GM12878 (cell line): ENCODE data around the gene MT1E. TPM values are rescaled to one million over a fixed set of nuclear protein-coding genes. Genes with fewer than 3 reads are reported as not detected.

Experiments
- ATAC-seq: fragments of 200-7000 bp; cut with Tn5 transposase; 3 replicates; pipeline ENCODE4 v1.9.1; 2020; ENCODE audit warnings: mild to moderate bottlenecking, moderate library complexity
- BruUV-seq: library from RNA; stranded (reverse); fragments of 400-500 nt; replicated peaks from 2 replicates; lab custom pipeline; 2021; lab: Mats Ljungman, UMichigan
- CTCF ChIA-PET: fragments of 300-600 bp; sonication (Branson Sonifier 250); formaldehyde crosslinking; extraction: SDS; loops from one replicate; lab custom pipeline; 2021; ENCODE audit warnings: inconsistent platforms; lab: Yijun Ruan, JAX
- POLR2A ChIA-PET: fragments of 350-600 bp; formaldehyde crosslinking; extraction: SDS; loops from one replicate; lab custom pipeline; 2021; ENCODE audit warnings: inconsistent platforms; lab: Charles Lee
- RAD21 ChIA-PET: fragments of 300-600 bp; sonication (Branson Sonifier 250); formaldehyde crosslinking; loops from one replicate; lab custom pipeline; 2023; ENCODE audit warnings: antibody characterized with exemption; ENCODE audit not compliant: unreplicated experiment; lab: Charles Lee
- SMC1A ChIA-PET: fragments of 300-600 bp; sonication (Branson Sonifier 250); formaldehyde crosslinking; loops from one replicate; lab custom pipeline; 2023; ENCODE audit not compliant: unreplicated experiment, uncharacterized antibody; lab: Charles Lee
- DNase-seq: peaks from one replicate; pipeline ENCODE4 v3.0.0-alpha.2; 2011; ENCODE audit warnings: low read depth, low spot score
- FAIRE-seq: peaks from 3 replicates; lab custom pipeline; 2011; peaks lifted over from hg19 to GRCh38; lab: Jason Lieb, UNC
- H2AFZ ChIP-seq: 2 replicates; pipeline ENCODE4 v1.6.0; 2011; ENCODE audit warnings: low read depth, low read length, control low read depth; ENCODE audit not compliant: control insufficient read depth
- H3K27ac ChIP-seq: 2 replicates; pipeline ENCODE4 v1.5.1; 2011; ENCODE audit warnings: control low read depth; ENCODE audit not compliant: control insufficient read depth, insufficient read depth
- H3K27me3 ChIP-seq, 2 experiments: replicated peaks in 1 of 2; 2 replicates each; pipeline versions ENCODE4 v1.6.0 to v1.6.1; 2011; ENCODE audit warnings: low read length in 1 of 2; ENCODE audit not compliant: control insufficient read depth in 2 of 2, insufficient read depth in 2 of 2
- H3K36me3 ChIP-seq, 2 experiments: 2 replicates each; pipeline ENCODE4 v1.5.1; 2011; ENCODE audit warnings: low read length in 1 of 2; ENCODE audit not compliant: control insufficient read depth in 2 of 2, insufficient read depth in 2 of 2
- H3K4me1 ChIP-seq: 2 replicates; pipeline ENCODE4 v1.6.1; 2011; ENCODE audit warnings: mild to moderate bottlenecking, low read length, moderate library complexity, mixed read lengths; ENCODE audit not compliant: control insufficient read depth, insufficient read depth
- H3K4me2 ChIP-seq: 2 replicates; pipeline ENCODE4 v1.6.0; 2011; ENCODE audit warnings: control low read depth; ENCODE audit not compliant: control insufficient read depth, insufficient read depth
- H3K4me3 ChIP-seq: fragments of 200-600 bp; sonication (generic); 2 replicates; pipeline ENCODE4 v1.5.1; 2016
- H3K79me2 ChIP-seq: 2 replicates; pipeline ENCODE4 v1.6.0; 2011; ENCODE audit warnings: low read length; ENCODE audit not compliant: control insufficient read depth, insufficient read depth
- H3K9ac ChIP-seq: 2 replicates; pipeline ENCODE4 v1.8.0; 2011; ENCODE audit warnings: low read length, control low read depth, mixed read lengths; ENCODE audit not compliant: control insufficient read depth, insufficient read depth
- H3K9me3 ChIP-seq: replicated peaks from 3 replicates; pipeline ENCODE4 v1.5.1; 2011; ENCODE audit warnings: mild to moderate bottlenecking, low read length; ENCODE audit not compliant: control insufficient read depth, insufficient read depth
- H4K20me1 ChIP-seq: 2 replicates; pipeline ENCODE4 v1.6.0; 2011; ENCODE audit not compliant: control insufficient read depth, insufficient read depth
- CBX3 ChIP-seq: fragments of 200-600 bp; sonication (generic); IDR thresholded peaks from 2 replicates; pipeline ENCODE4 v1.6.1; 2016; ENCODE audit warnings: low read depth, borderline replicate concordance
- CHD1 ChIP-seq: IDR thresholded peaks from 2 replicates; pipeline ENCODE4 v1.6.1; 2012; ENCODE audit warnings: low read depth, low read length, improper control_type of control experiment
- GABPA ChIP-seq: IDR thresholded peaks from 2 replicates; pipeline ENCODE4 v1.6.1; 2014; ENCODE audit warnings: antibody characterized with exemption, low read depth, mild to moderate bottlenecking, inconsistent platforms
- IKZF2 ChIP-seq, 2 experiments: fragments of 450-650 bp; IDR thresholded peaks; 2 replicates each; pipeline ENCODE4 v1.6.1; 2017; ENCODE audit warnings: mild to moderate bottlenecking in 2 of 2, moderate library complexity in 2 of 2
- KLF5 ChIP-seq: fragments of 450-650 bp; IDR thresholded peaks from 2 replicates; pipeline ENCODE4 v1.6.1; 2014; ENCODE audit warnings: mild to moderate bottlenecking; ENCODE audit not compliant: partially characterized antibody
- MTA2 ChIP-seq: fragments of 450-650 bp; IDR thresholded peaks from 2 replicates; pipeline ENCODE4 v1.6.1; 2016; ENCODE audit warnings: low read depth, mild to moderate bottlenecking, moderate library complexity
- MXI1 ChIP-seq: fragments of 150-350 bp; IDR thresholded peaks from 2 replicates; pipeline ENCODE4 v1.6.1; 2011; ENCODE audit warnings: low read depth, mild to moderate bottlenecking, inconsistent platforms, low read length, improper control_type of control experiment
- NR2F1 ChIP-seq: fragments of 450-650 bp; conservative IDR thresholded peaks from 2 replicates; pipeline ENCODE4 v1.6.1; 2017; ENCODE audit warnings: mild to moderate bottlenecking
- RB1 ChIP-seq: fragments of 450-650 bp; formaldehyde crosslinking; IDR thresholded peaks from 2 replicates; pipeline ENCODE4 v1.6.1; 2017; ENCODE audit warnings: mild to moderate bottlenecking, borderline replicate concordance
- RBBP5 ChIP-seq: fragments of 200-600 bp; sonication (generic); conservative IDR thresholded peaks from 2 replicates; pipeline ENCODE4 v1.6.1; 2016
- RFX5 ChIP-seq: IDR thresholded peaks from 2 replicates; pipeline ENCODE4 v1.6.1; 2011; ENCODE audit warnings: low read depth, low read length, improper control_type of control experiment
- SIX5 ChIP-seq: IDR thresholded peaks from 2 replicates; pipeline ENCODE4 v1.6.1; 2011; ENCODE audit warnings: mild to moderate bottlenecking, low read depth, low read length, moderate library complexity; ENCODE audit not compliant: severe bottlenecking
- SMAD5 ChIP-seq: IDR thresholded peaks from 2 replicates; pipeline ENCODE4 v1.6.1; 2016; ENCODE audit warnings: antibody characterized with exemption, low read depth
- TCF7 ChIP-seq: IDR thresholded peaks from 2 replicates; pipeline ENCODE4 v1.6.1; 2014; ENCODE audit warnings: antibody characterized with exemption, borderline replicate concordance
- YBX1 ChIP-seq: fragments of 450-650 bp; IDR thresholded peaks from 2 replicates; pipeline ENCODE4 v1.6.1; 2016; ENCODE audit warnings: antibody characterized with exemption
- ZNF687 ChIP-seq: fragments of 450-650 bp; IDR thresholded peaks from 2 replicates; pipeline ENCODE4 v1.6.1; 2017; ENCODE audit warnings: mild to moderate bottlenecking, moderate library complexity
- WGBS: methylation state at CpG from one replicate; pipeline ENCODE4 v1.1.6; 2016; ENCODE audit warnings: low lambda C conversion rate; ENCODE audit not compliant: insufficient replicate concordance, insufficient coverage; ENCODE audit errors: missing lambda C conversion rate; 5-methylcytosine and 5-hydroxymethylcytosine counted together
- in situ Hi-C: fragments of 300-500 bp; cut with MboI; formaldehyde crosslinking; loops from 9 replicates; pipeline ENCODE4 v1.14.3; 2018; ENCODE audit warnings: mixed read lengths
- intact Hi-C: fragments of 100-400 bp; cut with micrococcal nuclease; formaldehyde crosslinking; loops from one replicate; pipeline ENCODE4 v1.14.2; 2022; ENCODE audit not compliant: unreplicated experiment
- polyA plus RNA-seq, 11 experiments: library from polyadenylated mRNA; depleted of rRNA in 4 of 11; unstranded in 6 of 11; stranded (reverse) in 5 of 11; fragments of >200 nt; fragmentation: Nextera tagmentation in 4 of 11; fragmentation: Illumina TruSeq in 1 of 11; extraction: Ambion mirVana in 4 of 11; extraction: Trizol in 1 of 11; gene quantifications; 1 replicate in 1 of 11; 2 replicates in 10 of 11; pipeline versions ENCODE4 v1.2.1 to v1.2.3, GENCODE V29; 2011 to 2016; ENCODE audit warnings: inconsistent platforms in 2 of 11, missing spikeins in 2 of 11, low read depth in 1 of 11
- total RNA-seq, 4 experiments: library from RNA; depleted of rRNA in 3 of 4; stranded (reverse); fragments of >200 nt in 3 of 4; fragmentation: Illumina TruSeq in 1 of 4; extraction: Trizol in 1 of 4; gene quantifications; 2 replicates each; pipeline versions ENCODE4 v1.2.1 to v1.2.3, GENCODE V29; 2013 to 2021
- TF ChIP-seq, protein P1 (sequence below): fragments of 450-650 bp; IDR thresholded peaks from 2 replicates; pipeline ENCODE4 v1.6.1; 2017; ENCODE audit warnings: low read depth, mild to moderate bottlenecking, moderate library complexity
- TF ChIP-seq, protein P2 (sequence below): IDR thresholded peaks from 2 replicates; pipeline ENCODE4 v1.6.1; 2012; ENCODE audit warnings: low read depth, low read length, improper control_type of control experiment

The MT1E gene
- total and polyA plus RNA-seq, 10 of the 15 experiments (the other 5 are each of a cell fraction or from before 2014, with no cell fraction given), result 5.8 to 22.3 (median 16.5) TPM

DNA sequence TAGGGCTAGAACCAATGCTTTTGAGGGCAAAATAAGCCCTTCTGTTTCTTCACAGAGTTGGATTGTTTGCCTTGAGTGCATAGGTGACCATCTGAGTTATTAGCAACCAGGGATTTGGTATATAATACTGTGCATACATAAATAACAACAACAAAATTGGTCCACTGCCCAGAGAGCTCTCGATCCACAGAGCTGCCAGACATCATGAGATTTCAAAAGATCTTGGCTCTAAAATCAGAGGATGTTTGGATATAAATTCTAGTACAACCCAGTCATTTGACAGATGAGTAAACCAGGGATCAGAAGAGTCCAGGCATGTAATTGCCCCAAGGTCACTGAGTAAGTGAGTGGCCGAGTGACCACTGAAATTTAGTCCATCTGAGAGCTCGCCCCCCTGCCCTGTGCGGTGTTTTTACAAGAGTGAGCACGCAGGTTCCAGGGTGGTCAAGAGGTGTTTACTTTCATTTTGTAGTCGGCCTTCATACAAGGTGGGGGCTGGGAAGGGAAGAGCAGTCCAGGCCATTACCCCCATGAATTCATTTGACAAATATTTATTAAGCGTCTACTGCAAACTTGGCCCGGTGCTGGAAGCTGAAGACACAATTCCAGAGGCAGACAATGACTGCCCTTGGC is 19.0 kb upstream of the MT1E start:
- no peak overlapping the region for H3K4me2 ChIP-seq
- no peak overlapping the region for H3K9ac ChIP-seq
- SMC1A ChIA-PET, result interaction anchor here (0.6 to 1.4 kb wide), 3 partner anchors 17 to 96 kb away, joined by 3 to 5 read pairs (median 3); partner anchors contain the start of gene MT3
- H4K20me1 ChIP-seq, result no peaks in the 10 kb centered on the region
- H3K27ac ChIP-seq, result no peak overlapping the region
- H3K27me3 ChIP-seq, result no peaks in the 10 kb centered on the region; a peak in 2 of 4 replicates
- H3K36me3 ChIP-seq, result no peaks in the 10 kb centered on the region
- no peaks in the 10 kb centered on the region for H3K9me3 ChIP-seq
- WGBS, result 87% methylated on average over 8 of the region's 8 CpGs
- no peaks in the 10 kb centered on the region for H3K79me2 ChIP-seq
- TF ChIP-seq, protein P1, sequence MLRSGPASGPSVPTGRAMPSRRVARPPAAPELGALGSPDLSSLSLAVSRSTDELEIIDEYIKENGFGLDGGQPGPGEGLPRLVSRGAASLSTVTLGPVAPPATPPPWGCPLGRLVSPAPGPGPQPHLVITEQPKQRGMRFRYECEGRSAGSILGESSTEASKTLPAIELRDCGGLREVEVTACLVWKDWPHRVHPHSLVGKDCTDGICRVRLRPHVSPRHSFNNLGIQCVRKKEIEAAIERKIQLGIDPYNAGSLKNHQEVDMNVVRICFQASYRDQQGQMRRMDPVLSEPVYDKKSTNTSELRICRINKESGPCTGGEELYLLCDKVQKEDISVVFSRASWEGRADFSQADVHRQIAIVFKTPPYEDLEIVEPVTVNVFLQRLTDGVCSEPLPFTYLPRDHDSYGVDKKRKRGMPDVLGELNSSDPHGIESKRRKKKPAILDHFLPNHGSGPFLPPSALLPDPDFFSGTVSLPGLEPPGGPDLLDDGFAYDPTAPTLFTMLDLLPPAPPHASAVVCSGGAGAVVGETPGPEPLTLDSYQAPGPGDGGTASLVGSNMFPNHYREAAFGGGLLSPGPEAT, result no peak
- no peak for TF ChIP-seq RFX5
- no peak for TF ChIP-seq YBX1
- TF ChIP-seq SMAD5, result no peak
- TF ChIP-seq, protein P2, sequence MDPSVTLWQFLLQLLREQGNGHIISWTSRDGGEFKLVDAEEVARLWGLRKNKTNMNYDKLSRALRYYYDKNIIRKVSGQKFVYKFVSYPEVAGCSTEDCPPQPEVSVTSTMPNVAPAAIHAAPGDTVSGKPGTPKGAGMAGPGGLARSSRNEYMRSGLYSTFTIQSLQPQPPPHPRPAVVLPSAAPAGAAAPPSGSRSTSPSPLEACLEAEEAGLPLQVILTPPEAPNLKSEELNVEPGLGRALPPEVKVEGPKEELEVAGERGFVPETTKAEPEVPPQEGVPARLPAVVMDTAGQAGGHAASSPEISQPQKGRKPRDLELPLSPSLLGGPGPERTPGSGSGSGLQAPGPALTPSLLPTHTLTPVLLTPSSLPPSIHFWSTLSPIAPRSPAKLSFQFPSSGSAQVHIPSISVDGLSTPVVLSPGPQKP, result no peak
- TF ChIP-seq RB1, result no peak
- no peak for TF ChIP-seq CHD1
- no peak for TF ChIP-seq GABPA
- no peak for TF ChIP-seq RBBP5
- TF ChIP-seq MTA2, result no peak
- TF ChIP-seq TCF7, result no peak
- no peak for TF ChIP-seq ZNF687
- TF ChIP-seq KLF5, result no peak
- TF ChIP-seq MXI1, result no peak
- no peak for TF ChIP-seq CBX3
- no peak for TF ChIP-seq SIX5
- TF ChIP-seq IKZF2 (IDR thresholded peaks at IDR 0.05), result no peak
- TF ChIP-seq NR2F1, result no peak
- TF ChIP-seq, all 136 proteins: peak for 0
- intact Hi-C loops (no loop called here), in situ Hi-C loops (no loop called here)
- no TSS peak for BruUV-seq
- no peak for DNase-seq
- RAD21 ChIA-PET, result interaction anchor here (4.9 kb wide), 1 partner anchor 95 kb away, joined by 44 read pairs; no protein-coding TSS in a partner anchor
- H3K4me1 ChIP-seq, result peaks cover 25% of the 10 kb centered on the region
- H2AFZ ChIP-seq, result no peak overlapping the region
- CTCF ChIA-PET, result interaction anchor here (1.2 to 10.0 kb wide), 2 partner anchors 89 to 95 kb away, joined by 3 to 77 read pairs; no protein-coding TSS in a partner anchor
- ATAC-seq, result no peak
- no peak overlapping the region for H3K4me3 ChIP-seq
- FAIRE-seq, result no peak
- POLR2A ChIA-PET, result no interaction called here
